Measurements from ENCODE around the gene SARNP.

The SARNP gene

DNA sequence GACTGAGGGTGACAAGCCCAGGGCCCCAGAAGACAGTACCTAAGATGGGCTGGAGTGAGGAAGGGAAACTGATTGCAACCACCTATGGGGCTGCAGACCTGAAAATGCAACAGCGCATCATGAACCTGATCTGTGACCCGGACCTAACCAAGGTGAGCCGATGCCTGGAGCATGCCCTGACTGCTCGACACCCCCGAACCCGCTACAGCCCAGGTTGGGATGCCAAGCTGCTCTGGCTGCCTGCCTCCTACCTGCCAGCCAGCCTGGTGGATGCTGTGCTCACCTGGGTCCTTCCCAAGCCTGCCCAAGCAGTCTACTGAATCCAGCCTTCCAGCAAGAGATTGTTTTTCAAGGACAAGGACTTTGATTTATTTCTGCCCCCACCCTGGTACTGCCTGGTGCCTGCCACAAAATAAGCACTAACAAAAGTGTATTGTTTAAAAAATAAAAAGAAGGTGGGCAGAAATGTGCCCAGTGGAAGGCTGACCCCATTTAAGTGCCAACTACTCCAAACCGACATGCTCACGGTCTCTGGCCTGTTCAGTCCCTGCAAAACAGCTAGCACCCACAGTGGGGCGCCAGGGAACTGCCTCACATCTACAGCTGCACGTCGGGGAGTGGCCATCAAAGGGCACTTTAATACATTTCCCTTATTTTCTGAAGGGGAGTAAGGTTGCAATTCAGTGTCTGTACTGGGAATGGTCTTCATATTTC, 93.1 kb downstream of the SARNP start:
- DNase-seq (ENCODE audit: low spot score): no peak

GRCh38 chr12:55723516-55724225, 93.9 kb downstream of the SARNP start:
- no peak for DNase-seq (ENCODE audit: low spot score)

DNA sequence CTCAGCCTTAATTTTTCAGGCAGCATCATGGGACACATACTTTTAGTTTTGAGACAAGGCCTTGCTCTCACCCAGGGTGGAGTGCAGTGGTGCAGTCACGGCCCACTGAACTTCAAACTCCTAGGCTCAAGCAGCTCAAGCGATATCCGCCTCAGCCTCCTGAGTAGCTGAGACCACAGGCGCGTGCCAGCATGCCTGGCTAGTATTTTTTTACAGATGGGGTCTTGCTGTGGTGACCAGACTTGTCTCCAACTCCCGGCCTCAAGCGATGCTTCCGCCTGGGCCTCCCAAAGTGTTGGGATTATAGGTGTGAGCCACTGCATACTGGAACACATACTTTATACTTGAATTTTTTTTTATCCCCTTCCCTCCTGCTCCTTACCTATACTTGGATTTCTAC, 94.6 kb downstream of the SARNP start:
- DNase-seq (ENCODE audit: low spot score): no peak

DNA sequence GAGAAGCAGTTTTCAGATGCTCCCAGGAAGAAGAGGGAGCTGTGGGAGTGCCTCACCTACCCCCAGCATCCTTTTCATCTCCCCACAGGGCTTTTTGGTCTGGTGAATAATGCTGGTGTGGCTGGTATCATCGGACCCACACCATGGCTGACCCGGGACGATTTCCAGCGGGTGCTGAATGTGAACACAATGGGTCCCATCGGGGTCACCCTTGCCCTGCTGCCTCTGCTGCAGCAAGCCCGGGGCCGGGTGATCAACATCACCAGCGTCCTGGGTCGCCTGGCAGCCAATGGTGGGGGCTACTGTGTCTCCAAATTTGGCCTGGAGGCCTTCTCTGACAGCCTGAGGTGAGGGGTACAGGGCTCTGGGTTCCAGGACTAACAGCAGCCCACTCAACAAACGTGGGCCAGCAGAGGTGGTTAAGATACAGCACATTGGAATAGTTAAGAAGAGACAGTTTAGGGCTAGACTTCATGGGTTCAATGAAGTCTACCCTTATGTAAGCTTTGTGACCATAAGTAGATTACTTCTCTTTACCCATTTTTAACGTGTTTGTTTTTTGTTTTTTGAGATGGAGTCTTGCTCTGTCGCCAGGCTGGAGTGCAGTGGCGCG, 95.8 kb downstream of the SARNP start:
- DNase-seq (ENCODE audit: low spot score): no peak

GRCh38 chr12:55720894-55721444, 96.6 kb downstream of the SARNP start:
- peak; percentile 62 for DNase-seq (ENCODE audit: low spot score)

- peak; percentile 95 for DNase-seq (ENCODE audit: low spot score)
Observed at GRCh38 chr12:55720071-55720564, 97.4 kb downstream of the SARNP start, which contains the start of gene RDH5. RDH5 (plus strand) TSS chr12:55720393; CDS start chr12:55721185, 792 bp downstream.

DNA sequence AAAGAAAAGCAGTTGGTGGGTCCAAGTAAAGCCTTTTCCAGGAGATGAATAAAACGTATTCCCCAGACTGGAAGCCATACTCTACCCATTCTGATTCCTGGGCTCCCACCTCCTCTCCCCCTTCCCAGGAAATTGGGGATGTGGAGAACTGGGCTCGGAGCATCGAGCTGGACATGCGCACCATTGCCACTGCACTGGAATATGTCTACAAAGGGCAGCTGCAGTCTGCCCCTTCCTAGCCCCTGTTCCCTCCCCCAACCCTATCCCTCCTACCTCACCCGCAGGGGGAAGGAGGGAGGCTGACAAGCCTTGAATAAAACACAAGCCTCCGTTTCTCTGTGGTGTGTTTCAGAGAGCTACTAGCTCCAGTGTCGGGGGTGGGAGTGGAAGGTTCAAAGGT, 98.2 kb downstream of the SARNP start:
- no peak for DNase-seq (ENCODE audit: low spot score)

DNA sequence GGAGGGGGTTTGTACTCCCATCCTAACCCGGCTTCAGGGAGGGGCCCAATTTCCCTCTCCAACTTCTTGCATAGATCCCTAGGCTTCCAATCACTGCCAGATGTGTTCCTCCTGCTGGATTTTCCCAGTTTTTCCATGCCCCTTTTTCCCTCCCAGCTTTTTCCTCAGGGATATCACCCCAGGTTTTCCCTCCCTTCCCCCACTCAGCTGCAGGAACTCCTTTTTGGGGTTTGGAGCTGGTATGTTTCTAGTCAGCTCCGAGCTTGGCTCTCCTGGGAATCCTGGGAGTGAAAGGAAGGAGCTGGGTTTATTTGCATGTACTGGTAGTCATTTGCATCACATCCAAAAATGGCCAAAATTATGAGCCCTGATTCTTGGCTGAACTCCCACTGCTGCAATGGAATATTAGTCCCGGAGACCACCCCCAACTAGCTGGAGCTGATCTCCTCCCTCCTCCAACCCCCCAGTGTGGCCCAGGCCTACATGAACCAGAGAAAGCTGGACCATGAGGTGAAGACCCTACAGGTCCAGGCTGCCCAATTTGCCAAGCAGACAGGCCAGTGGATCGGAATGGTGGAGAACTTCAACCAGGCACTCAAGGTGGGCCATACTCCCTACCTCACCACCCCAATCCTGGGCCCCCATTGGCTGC, 98.8 kb downstream of the SARNP start:
- no peak for DNase-seq (ENCODE audit: low spot score)

DNA sequence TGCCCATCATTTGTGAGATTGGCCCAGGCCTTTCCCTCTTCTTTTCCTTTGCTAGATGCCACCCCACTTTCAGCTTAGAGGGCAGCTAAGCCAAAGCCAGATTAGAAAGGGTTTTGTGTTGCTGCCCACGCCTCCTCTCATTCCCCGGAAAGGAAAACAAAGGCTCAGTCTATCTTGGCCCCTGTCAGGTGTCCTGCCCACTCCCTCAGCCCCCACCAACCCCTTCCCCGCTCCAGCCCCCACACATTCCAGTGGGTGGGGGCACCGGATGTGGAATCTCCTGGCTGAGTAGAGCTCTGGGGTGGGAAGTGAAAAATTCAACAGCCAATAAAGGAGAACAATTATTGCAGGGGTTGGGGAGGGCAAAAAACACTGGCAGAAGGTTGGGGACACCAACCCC, 99.5 kb downstream of the SARNP start:
- DNase-seq (ENCODE audit: low spot score): no peak

- DNase-seq (ENCODE audit: low spot score): no peak
Observed at GRCh38 chr12:55717011-55718007, 100.2 kb downstream of the SARNP start.

- no peak for DNase-seq (ENCODE audit: low spot score)
Observed at GRCh38 chr12:55716582-55716957, 101.0 kb downstream of the SARNP start.

DNA sequence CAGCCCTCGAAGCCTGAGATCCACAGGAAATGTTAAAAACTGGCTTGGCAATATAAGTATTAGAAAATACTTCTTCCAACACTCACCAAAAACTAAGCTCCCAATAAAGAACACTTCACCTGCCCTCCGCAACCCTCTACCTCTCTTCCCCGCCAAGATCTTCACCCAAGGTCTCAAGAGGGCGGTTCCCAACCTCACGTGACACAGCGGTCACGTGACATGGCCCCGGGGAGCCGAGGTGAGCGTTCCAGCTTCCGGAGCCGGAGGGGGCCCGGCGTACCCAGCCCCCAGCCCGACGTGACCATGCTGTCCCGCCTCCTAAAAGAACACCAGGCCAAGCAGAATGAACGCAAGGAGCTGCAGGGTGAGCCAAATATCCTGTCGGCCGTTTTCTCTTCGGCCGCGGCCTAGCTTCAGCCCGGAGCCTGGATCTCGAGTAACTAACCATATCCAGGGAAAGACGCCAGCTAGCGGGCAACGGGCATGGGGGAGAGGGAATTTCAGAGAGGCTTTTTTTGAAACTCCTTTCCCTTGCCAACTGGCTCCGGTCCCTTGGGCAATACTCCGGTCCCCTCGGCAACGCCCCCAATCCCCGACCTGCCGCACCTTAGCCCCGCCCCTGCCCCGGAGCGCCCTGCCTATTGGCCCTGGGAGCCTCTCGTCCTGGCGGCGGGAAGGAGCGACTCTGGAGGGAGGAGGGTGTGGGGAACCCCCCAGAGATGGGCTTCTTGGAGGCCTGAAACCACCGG, 101.5 kb downstream of the SARNP start, which contains the start of gene BLOC1S1:
TSS of gene BLOC1S1 (plus strand) at position 214 of the 749 bp plus-strand sequence. CDS start at position 220, 6 bp downstream.
- DNase-seq (ENCODE audit: low spot score): peak; percentile 95

GRCh38 chr12:55715169-55715764, 102.3 kb downstream of the SARNP start:
- no peak for DNase-seq (ENCODE audit: low spot score)

DNA sequence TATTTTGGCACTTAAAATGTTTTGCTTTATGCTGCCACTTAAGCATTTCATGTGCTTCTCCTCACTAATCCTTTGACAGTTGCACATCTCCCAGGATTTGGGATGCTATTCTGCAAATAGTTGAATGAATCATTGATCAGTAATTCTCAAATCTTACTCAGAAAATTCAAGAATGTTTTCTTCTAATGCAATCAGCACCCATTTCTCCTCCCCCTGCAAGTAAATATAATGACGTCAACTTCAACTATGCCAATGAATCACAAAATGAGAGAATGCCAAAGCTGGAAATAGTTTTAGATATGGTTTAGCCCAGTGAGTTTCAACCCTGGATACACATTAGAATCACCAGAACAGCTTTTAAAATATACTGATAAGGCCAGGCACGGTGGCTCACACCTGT, 103.8 kb downstream of the SARNP start:
- DNase-seq (ENCODE audit: low spot score): no peak

DNA sequence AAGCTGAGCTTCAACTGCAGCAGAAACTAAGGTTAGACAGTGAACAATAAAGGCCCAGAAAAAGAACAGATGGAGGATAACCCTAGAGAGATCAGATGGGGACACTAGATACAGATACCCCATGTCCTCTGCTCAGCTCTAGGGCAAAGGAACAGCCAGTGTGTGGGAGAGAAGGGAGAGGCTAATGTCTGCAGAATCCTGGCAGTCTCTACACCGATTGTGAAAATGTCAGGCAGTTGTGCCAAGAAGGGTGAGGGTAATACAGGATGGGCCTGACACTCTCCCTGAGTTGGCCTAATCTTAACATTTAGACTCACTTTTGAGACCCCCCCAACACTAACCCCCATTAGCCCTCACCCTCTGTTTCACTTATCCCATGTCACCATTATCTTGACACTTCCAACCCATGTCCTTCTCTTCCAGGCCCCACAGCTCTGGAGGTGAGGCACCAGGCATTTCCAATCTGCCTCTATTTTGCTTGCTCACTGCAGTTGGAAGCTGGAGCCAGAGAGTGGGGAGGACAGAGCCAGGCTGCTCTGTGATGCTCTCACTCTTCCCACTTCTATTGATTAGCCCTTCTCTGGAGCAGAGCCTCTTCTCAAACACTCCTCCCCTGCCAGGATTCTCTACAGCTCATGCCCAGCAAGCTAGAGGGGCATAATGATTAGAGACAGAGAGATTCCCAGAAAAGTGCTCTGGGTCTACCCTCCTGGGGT, 104.7 kb downstream of the SARNP start:
- DNase-seq (ENCODE audit: low spot score): no peak

DNA sequence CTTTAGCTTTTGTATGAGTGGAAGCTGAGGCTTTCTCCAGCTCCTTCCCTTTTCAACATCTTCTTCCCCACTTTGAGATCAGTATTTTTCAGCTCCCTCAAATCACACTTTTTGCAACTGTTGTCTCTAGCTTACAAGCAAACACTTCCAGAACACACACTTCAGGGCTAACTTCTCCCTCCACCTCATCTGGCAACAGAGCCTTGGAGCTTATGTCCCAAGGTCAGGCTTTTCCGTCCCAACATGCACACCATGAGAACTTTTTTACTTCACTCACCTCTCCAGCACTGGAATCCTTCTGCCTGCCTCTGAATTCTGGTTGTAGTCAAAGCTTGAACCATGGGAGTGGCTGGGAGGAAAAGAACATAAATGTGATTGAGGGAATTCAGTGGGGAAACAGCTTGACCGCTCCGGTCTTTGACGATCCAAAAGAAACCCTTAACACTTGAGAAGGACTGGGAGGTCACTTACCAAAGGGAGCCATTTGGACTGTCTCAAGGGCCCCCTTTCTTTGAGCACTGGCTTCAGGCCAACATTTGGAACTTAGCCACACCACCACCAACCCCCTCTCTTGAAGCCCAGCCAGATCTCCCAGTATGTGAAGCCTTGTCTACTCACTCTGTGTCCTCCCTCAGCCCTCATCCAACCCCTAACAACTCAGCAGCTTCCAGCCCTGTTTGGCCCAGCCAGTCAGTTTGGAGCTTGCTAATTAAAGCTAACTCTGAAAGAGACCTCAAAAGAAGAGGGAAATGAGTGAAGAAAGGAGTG, 105.6 kb downstream of the SARNP start:
- no peak for DNase-seq (ENCODE audit: low spot score)

GRCh38 chr12:55708695-55709233, 108.8 kb downstream of the SARNP start:
- DNase-seq (ENCODE audit: low spot score): no peak

Measured in LoVo (cell line).